OCI-LY7 (cell line): Measurements from ENCODE around the gene CTBP2. TPM values are rescaled to one million over a fixed set of nuclear protein-coding genes. Genes with fewer than 3 reads are reported as not detected.
"Not testable (repeated sequence)": the region's sequence is repeated elsewhere in the genome, so short reads cannot be mapped to it uniquely, and the experiment has no call there.

Experiments
- BruUV-seq: library from RNA; stranded (reverse); fragments of 400-500 nt; replicated peaks from 2 replicates; lab custom pipeline; 2021; lab: Mats Ljungman, UMichigan
- CTCF ChIA-PET: fragments of 300-600 bp; sonication (Branson Sonifier 250); formaldehyde crosslinking; loops from one replicate; lab custom pipeline; 2022; ENCODE audit warnings: antibody characterized with exemption; ENCODE audit not compliant: unreplicated experiment; lab: Charles Lee
- POLR2A ChIA-PET: fragments of 300-600 bp; sonication (Branson Sonifier 250); formaldehyde crosslinking; loops from one replicate; lab custom pipeline; 2022; ENCODE audit warnings: antibody characterized with exemption; lab: Charles Lee
- DNase-seq: peaks from one replicate; pipeline ENCODE4 v3.0.0-alpha.2; 2015; ENCODE audit warnings: low spot score
- H2AFZ ChIP-seq: fragments of 200-600 bp; sonication (generic), shearing (Covaris generic); 2 replicates; pipeline ENCODE4 v1.6.1; 2014; ENCODE audit warnings: mild to moderate bottlenecking, antibody characterized with exemption, low read length, moderate library complexity
- H3K27ac ChIP-seq: fragments of 200-600 bp; sonication (generic); 2 replicates; pipeline ENCODE4 v1.5.1; 2014; ENCODE audit warnings: mixed run types, low read depth, mild to moderate bottlenecking, moderate library complexity, low read length, inconsistent platforms; ENCODE audit not compliant: poor library complexity, severe bottlenecking
- H3K36me3 ChIP-seq: fragments of 200-600 bp; sonication (generic); 2 replicates; pipeline ENCODE4 v1.6.1; 2014; ENCODE audit warnings: mild to moderate bottlenecking, antibody characterized with exemption, low read length, moderate library complexity, mixed read lengths; ENCODE audit not compliant: insufficient read depth
- H3K4me1 ChIP-seq: fragments of 200-600 bp; sonication (generic); 2 replicates; pipeline ENCODE4 v1.5.1; 2014; ENCODE audit warnings: mild to moderate bottlenecking, low read length; ENCODE audit not compliant: insufficient read depth, poor library complexity, severe bottlenecking
- H3K4me2 ChIP-seq: fragments of 200-600 bp; sonication (generic); 2 replicates; pipeline ENCODE4 v1.6.1; 2014; ENCODE audit warnings: mild to moderate bottlenecking, low read length
- H3K4me3 ChIP-seq: fragments of 200-600 bp; sonication (generic); 2 replicates; pipeline ENCODE4 v1.5.1; 2014; ENCODE audit warnings: mild to moderate bottlenecking, low read depth, low read length; ENCODE audit not compliant: poor library complexity, severe bottlenecking
- H3K79me2 ChIP-seq: fragments of 200-600 bp; sonication (generic); 2 replicates; pipeline ENCODE4 v1.6.1; 2016; ENCODE audit warnings: low read depth, mild to moderate bottlenecking, low read length, moderate library complexity, mixed read lengths; ENCODE audit not compliant: insufficient read depth
- H3K9me2 ChIP-seq: fragments of 200-600 bp; sonication (generic); 2 replicates; pipeline ENCODE4 v1.6.1; 2016; ENCODE audit warnings: mild to moderate bottlenecking, low read length, mixed read lengths; ENCODE audit not compliant: insufficient read depth
- H3K9me3 ChIP-seq: fragments of 200-600 bp; sonication (generic); 2 replicates; pipeline ENCODE4 v1.6.1; 2014; ENCODE audit warnings: mild to moderate bottlenecking, mixed run types, low read length, mixed read lengths
- H4K20me1 ChIP-seq: fragments of 200-600 bp; sonication (generic); 2 replicates; pipeline ENCODE4 v1.6.1; 2014; ENCODE audit warnings: mild to moderate bottlenecking, antibody characterized with exemption, low read length, moderate library complexity, mixed read lengths; ENCODE audit not compliant: insufficient read depth
- CTCF ChIP-seq: fragments of 200-600 bp; sonication (generic); conservative IDR thresholded peaks from 2 replicates; pipeline ENCODE4 v1.5.1; 2014; ENCODE audit warnings: mild to moderate bottlenecking, antibody characterized with exemption, low read length, moderate library complexity, mixed read lengths
- EZH2phosphoT487 ChIP-seq: fragments of 200-600 bp; sonication (generic); IDR thresholded peaks from 2 replicates; pipeline ENCODE4 v1.6.1; 2018; ENCODE audit warnings: low read depth, borderline replicate concordance, mild to moderate bottlenecking, mixed run types, antibody characterized with exemption, low read length, moderate library complexity, mixed read lengths
- intact Hi-C: fragments of 100-400 bp; cut with micrococcal nuclease; formaldehyde crosslinking; loops from one replicate; pipeline ENCODE4 v1.10.0; 2022; ENCODE audit not compliant: unreplicated experiment
- total RNA-seq, 2 experiments: library from RNA; depleted of rRNA in 1 of 2; stranded (reverse); fragments of >200 nt in 1 of 2; shearing (Covaris generic) in 1 of 2; gene quantifications; 2 replicates each; pipeline ENCODE4 v1.2.3, GENCODE V29; 2014 to 2022

The CTBP2 gene
- total RNA-seq, 2 experiments from 2014 or later = not detected

GRCh38 chr10:125151553-125152449, 8.6 kb downstream of the CTBP2 start:
- intact Hi-C loops = loop anchor here (10.0 kb wide), 1 partner anchor 107 kb away; no protein-coding TSS in a partner anchor
- Histone ChIP-seq H3K27ac (no peak overlapping the region), H3K36me3 (no peaks in the 10 kb centered on the region), H3K4me2 (no peak overlapping the region), H3K9me2 (no peaks in the 10 kb centered on the region), H3K4me1 (no peaks in the 10 kb centered on the region), H2AFZ (no peak overlapping the region), H3K79me2 (no peaks in the 10 kb centered on the region), H4K20me1 (no peaks in the 10 kb centered on the region), H3K9me3 (no peaks in the 10 kb centered on the region), H3K4me3 (no peak overlapping the region)
- ChIA-PET CTCF (no interaction called here), POLR2A (interaction anchor here (1.1 kb wide), 1 partner anchor 20 kb away, joined by 4 read pairs; no protein-coding TSS in a partner anchor)
- TF ChIP-seq EZH2phosphoT487 (no peak), CTCF (no peak)
- no TSS peak for BruUV-seq
- no peak for DNase-seq

- Histone ChIP-seq H3K79me2 (no peaks in the 10 kb centered on the region), H3K9me3 (no peaks in the 10 kb centered on the region), H3K9me2 (no peaks in the 10 kb centered on the region), H3K27ac (no peak overlapping the region), H4K20me1 (no peaks in the 10 kb centered on the region), H3K4me3 (no peak overlapping the region), H3K4me2 (no peak overlapping the region), H2AFZ (no peak overlapping the region), H3K4me1 (no peaks in the 10 kb centered on the region), H3K36me3 (no peaks in the 10 kb centered on the region)
- POLR2A ChIA-PET = interaction anchor here (1.1 kb wide), 1 partner anchor 21 kb away, joined by 4 read pairs; no protein-coding TSS in a partner anchor
- CTCF ChIA-PET = no interaction called here
- intact Hi-C loops = loop anchor here (10.0 kb wide), 1 partner anchor 106 kb away; no protein-coding TSS in a partner anchor
- BruUV-seq = no TSS peak
- no peak for DNase-seq
- TF ChIP-seq CTCF (no peak), EZH2phosphoT487 (no peak)
Observed at GRCh38 chr10:125151170-125151552, 9.2 kb downstream of the CTBP2 start.

- intact Hi-C loops = loop anchor here (10.0 kb wide), 1 partner anchor 106 kb away; no protein-coding TSS in a partner anchor
- H3K4me2 ChIP-seq, H4K20me1 ChIP-seq, H3K4me3 ChIP-seq, BruUV-seq, DNase-seq, H3K36me3 ChIP-seq, H2AFZ ChIP-seq, CTCF ChIA-PET, H3K9me3 ChIP-seq, H3K27ac ChIP-seq, H3K9me2 ChIP-seq, H3K4me1 ChIP-seq, H3K79me2 ChIP-seq: not testable (repeated sequence)
- POLR2A ChIA-PET = interaction anchor here (1.1 kb wide), 1 partner anchor 21 kb away, joined by 4 read pairs; no protein-coding TSS in a partner anchor
Observed at GRCh38 chr10:125150376-125151083, 9.8 kb downstream of the CTBP2 start.
